ACC112 (cell line): ENCODE measurements around the gene NKX1-1.
"Not testable (repeated sequence)": the region's sequence is repeated elsewhere in the genome, so short reads cannot be mapped to it uniquely, and the experiment has no call there.

Experiments used
- H2AFZ ChIP-seq: fragments of 200-600 bp; sonication (generic); one replicate; pipeline ENCODE4 v1.6.0; 2017; ENCODE audit warnings: antibody characterized with exemption, low read length; ENCODE audit not compliant: unreplicated experiment
- H3K27ac ChIP-seq: fragments of 200-600 bp; sonication (generic); 2 replicates; pipeline ENCODE4 v1.5.1; 2014; ENCODE audit warnings: low read depth, mild to moderate bottlenecking, antibody characterized with exemption, low read length, moderate library complexity
- H3K27me3 ChIP-seq: fragments of 200-600 bp; sonication (generic); 2 replicates; pipeline ENCODE4 v1.6.1; 2014; ENCODE audit warnings: mild to moderate bottlenecking, antibody characterized with exemption, low read length, moderate library complexity, mixed read lengths; ENCODE audit not compliant: insufficient read depth
- H3K36me3 ChIP-seq: fragments of 200-600 bp; sonication (generic); 2 replicates; pipeline ENCODE4 v1.6.1; 2016; ENCODE audit warnings: mild to moderate bottlenecking, antibody characterized with exemption, low read length, moderate library complexity, mixed read lengths; ENCODE audit not compliant: insufficient read depth
- H3K4me1 ChIP-seq: fragments of 200-600 bp; sonication (generic); one replicate; pipeline ENCODE4 v1.6.1; 2016; ENCODE audit warnings: low read length, mixed read lengths; ENCODE audit not compliant: insufficient read depth, unreplicated experiment, control insufficient read depth
- H3K4me3 ChIP-seq: fragments of 200-600 bp; sonication (generic); 2 replicates; pipeline ENCODE4 v1.5.1; 2014; ENCODE audit warnings: mild to moderate bottlenecking, low read depth, low read length
- H3K79me2 ChIP-seq: fragments of 200-600 bp; sonication (generic); one replicate; pipeline ENCODE4 v1.6.0; 2016; ENCODE audit warnings: low read length; ENCODE audit not compliant: control insufficient read depth, unreplicated experiment, insufficient read depth

NKX1-1 gene

GRCh38 chr4:1395941-1396805 is 10.1 kb downstream of the NKX1-1 start:
- Histone ChIP-seq H2AFZ (no peak overlapping the region), H3K4me1 (no peaks in the 10 kb centered on the region), H3K4me3 (no peak overlapping the region), H3K27me3 (peaks cover 16% of the 10 kb centered on the region), H3K36me3 (peaks cover 28% of the 10 kb centered on the region), H3K27ac (no peak overlapping the region), H3K79me2 (no peaks in the 10 kb centered on the region)

GRCh38 chr4:1395389-1395820 is 10.8 kb downstream of the NKX1-1 start:
- H2AFZ ChIP-seq, H3K27ac ChIP-seq, H3K4me1 ChIP-seq, H3K27me3 ChIP-seq, H3K4me3 ChIP-seq, H3K79me2 ChIP-seq: not testable (repeated sequence)
- H3K36me3 ChIP-seq = peaks cover 29% of the 10 kb centered on the region

- not testable (repeated sequence) for H3K4me1 ChIP-seq, H2AFZ ChIP-seq, H3K79me2 ChIP-seq, H3K4me3 ChIP-seq, H3K27ac ChIP-seq, H3K27me3 ChIP-seq
- peaks cover 29% of the 10 kb centered on the region for H3K36me3 ChIP-seq
These were observed 11.5 kb downstream of the NKX1-1 start for GRCh38 chr4:1394554-1395388.

- Histone ChIP-seq H3K27ac (no peak overlapping the region), H3K36me3 (peaks cover 29% of the 10 kb centered on the region), H2AFZ (no peak overlapping the region), H3K79me2 (no peaks in the 10 kb centered on the region), H3K27me3 (no peaks in the 10 kb centered on the region), H3K4me1 (no peaks in the 10 kb centered on the region), H3K4me3 (no peak overlapping the region)
These were observed 12.4 kb downstream of the NKX1-1 start for GRCh38 chr4:1393866-1394265.

GRCh38 chr4:1393363-1393762 is 12.9 kb downstream of the NKX1-1 start:
- not testable (repeated sequence) for H2AFZ ChIP-seq, H3K4me1 ChIP-seq, H3K27ac ChIP-seq, H3K79me2 ChIP-seq, H3K27me3 ChIP-seq, H3K4me3 ChIP-seq
- H3K36me3 ChIP-seq = peaks cover 34% of the 10 kb centered on the region

- Histone ChIP-seq H3K4me1 (no peaks in the 10 kb centered on the region), H3K27me3 (no peaks in the 10 kb centered on the region), H3K4me3 (no peak overlapping the region), H2AFZ (no peak overlapping the region), H3K79me2 (no peaks in the 10 kb centered on the region), H3K36me3 (peaks cover 12% of the 10 kb centered on the region), H3K27ac (no peak overlapping the region)
These were observed 20.6 kb downstream of the NKX1-1 start for GRCh38 chr4:1385373-1386340.

GRCh38 chr4:1384675-1385372 is 21.4 kb downstream of the NKX1-1 start:
- Histone ChIP-seq H3K27ac (no peak overlapping the region), H3K4me3 (no peak overlapping the region), H3K4me1 (no peaks in the 10 kb centered on the region), H3K27me3 (no peaks in the 10 kb centered on the region), H2AFZ (no peak overlapping the region), H3K79me2 (no peaks in the 10 kb centered on the region), H3K36me3 (peaks cover 12% of the 10 kb centered on the region)

GRCh38 chr4:1383728-1384591 is 22.3 kb downstream of the NKX1-1 start:
- Histone ChIP-seq H3K27ac (no peak overlapping the region), H3K27me3 (no peaks in the 10 kb centered on the region), H3K79me2 (no peaks in the 10 kb centered on the region), H3K4me3 (no peak overlapping the region), H3K4me1 (no peaks in the 10 kb centered on the region), H3K36me3 (peaks cover 12% of the 10 kb centered on the region), H2AFZ (no peak overlapping the region)
